Stomach (tissue), 9 donors: ENCODE data around the gene USP1. TPM values are rescaled to one million over a fixed set of nuclear protein-coding genes. Genes with fewer than 3 reads are reported as not detected.

ENCODE experiments used
- DNase-seq, 2 donors: peaks; one replicate each; pipeline versions ENCODE4 v3.0.0 to v3.0.0-alpha.2; 2013 to 2019
- H3K27ac ChIP-seq, 5 donors: fragments of 200-600 bp in 4 of 5; sonication (generic) in 4 of 5; one replicate each; pipeline ENCODE4 v1.5.1; 2013 to 2019; ENCODE audit warnings: mild to moderate bottlenecking in 1 of 5, moderate library complexity in 1 of 5
- H3K27me3 ChIP-seq, 3 donors: fragments of 200-600 bp; sonication (generic); one replicate each; pipeline ENCODE4 v1.5.1; 2017 to 2019; ENCODE audit warnings: mixed run types in 1 of 3
- H3K36me3 ChIP-seq, 4 donors: fragments of 200-600 bp; sonication (generic); 1 replicate in 3 of 4; 2 replicates in 1 of 4; pipeline ENCODE4 v1.5.1; 2016 to 2019
- H3K4me1 ChIP-seq, 4 donors: fragments of 200-600 bp; sonication (generic); one replicate each; pipeline ENCODE4 v1.5.1; 2016 to 2019
- H3K4me3 ChIP-seq, 4 donors: fragments of 200-600 bp; sonication (generic) in 3 of 4; one replicate each; pipeline ENCODE4 v1.5.1; 2016 to 2019; ENCODE audit warnings: mild to moderate bottlenecking in 1 of 4
- H3K9me3 ChIP-seq, 4 donors: fragments of 200-600 bp; sonication (generic); one replicate each; pipeline ENCODE4 v1.5.1; 2016 to 2019
- CTCF ChIP-seq, 7 experiments: fragments of 450-650 bp in 4 of 7; fragments of 200-600 bp in 3 of 7; sonication (generic) in 3 of 7; IDR thresholded peaks; one replicate each; pipeline ENCODE4 v1.5.1; 2016 to 2019; ENCODE audit warnings: antibody characterized with exemption in 7 of 7, control low read depth in 2 of 7, mild to moderate bottlenecking in 1 of 7
- EP300 ChIP-seq: sonication (generic); formaldehyde crosslinking; IDR thresholded peaks from one replicate; pipeline ENCODE4 v1.6.1; 2017; ENCODE audit warnings: antibody characterized with exemption
- POLR2A ChIP-seq, 4 donors: fragments of 450-650 bp; IDR thresholded peaks; one replicate each; pipeline ENCODE4 v1.6.1; 2016; ENCODE audit warnings: antibody characterized with exemption in 4 of 4, control low read depth in 2 of 4, mild to moderate bottlenecking in 1 of 4, moderate library complexity in 1 of 4
- POLR2AphosphoS5 ChIP-seq, 3 donors: sonication (generic); formaldehyde crosslinking; IDR thresholded peaks; one replicate each; pipeline ENCODE4 v1.6.1; 2016; ENCODE audit warnings: antibody characterized with exemption in 3 of 3
- WGBS, 5 donors: extraction: QIAGEN DNeasy Blood & Tissue Kit in 3 of 5; methylation state at CpG; one replicate each; pipeline versions ENCODE4 v1.1.5 to v1.1.7; 2013 to 2018; 5-methylcytosine and 5-hydroxymethylcytosine counted together
- intact Hi-C: fragments of 100-400 bp; cut with DNase I; formaldehyde crosslinking; loops from one replicate; pipeline ENCODE4 v1.15.1; 2023; ENCODE audit warnings: low total_unique reads
- polyA plus RNA-seq, 3 donors: library from polyadenylated mRNA; stranded (reverse); fragments of 200-250 nt; gene quantifications; one replicate each; pipeline ENCODE4 v1.2.3, GENCODE V29; 2013
- total RNA-seq, 5 donors: library from RNA; depleted of rRNA; stranded (reverse); fragments of >200 nt; gene quantifications; one replicate each; pipeline versions ENCODE4 v1.1.0 to v1.2.3, GENCODE V29; 2014 to 2016
- donor health status: healthy with polysubstance abuse.
- donor health status: Bipolar disorder and iron deficiency.
- donor health status: healthy.

Gene USP1
- total and polyA plus RNA-seq, 8 donors, result 5.4 to 47.5 (median 15.5) TPM

GRCh38 chr1:62391369-62391971 lies 45.4 kb upstream of the USP1 start:
- intact Hi-C loops, result no loop called here

GRCh38 chr1:62392951-62393350 lies 43.9 kb upstream of the USP1 start:
- Histone ChIP-seq H3K9me3 (no peaks in the 10 kb centered on the region), H3K36me3 (no peaks in the 10 kb centered on the region), H3K4me1 (no peaks in the 10 kb centered on the region), H3K27ac (no peak overlapping the region), H3K27me3 (no peaks in the 10 kb centered on the region), H3K4me3 (no peak overlapping the region)
- TF ChIP-seq EP300 (no peak), POLR2AphosphoS5 (IDR thresholded peaks at IDR 0.05) (no peak), CTCF (IDR thresholded peaks at IDR 0.05) (no peak), POLR2A (IDR thresholded peaks at IDR 0.05) (no peak)
- intact Hi-C loops, result no loop called here
- 85 to 95% (median 94%) methylated on average over 3 of the region's 3 CpGs for WGBS, 5 donors
- DNase-seq, result no peak

More at GRCh38 chr1:62391369-62391971, 45.4 kb upstream of the USP1 start:
- Histone ChIP-seq H3K27ac (no peak overlapping the region), H3K27me3 (no peaks in the 10 kb centered on the region), H3K36me3 (no peaks in the 10 kb centered on the region), H3K4me3 (no peak overlapping the region), H3K9me3 (no peaks in the 10 kb centered on the region), H3K4me1 (peaks cover 0 to 7% (median 2%) of the 10 kb centered on the region in 4 donors)
- peak in 1 of 2 donors; percentile 34 for DNase-seq
- WGBS, 5 donors, result 37 to 44% (median 39%) methylated on average over 3 of the region's 3 CpGs
- TF ChIP-seq POLR2A (IDR thresholded peaks at IDR 0.05), result no peak
- no peak for TF ChIP-seq EP300
- TF ChIP-seq CTCF (IDR thresholded peaks at IDR 0.05), result no peak
- no peak for TF ChIP-seq POLR2AphosphoS5 (IDR thresholded peaks at IDR 0.05)

- DNase-seq, result no peak
- H3K27ac ChIP-seq, result no peak overlapping the region
- no peaks in the 10 kb centered on the region for H3K4me1 ChIP-seq
- no peaks in the 10 kb centered on the region for H3K36me3 ChIP-seq
- WGBS, 5 donors, result 85 to 93% (median 90%) methylated on average over 7 to 8 of the region's 8 CpGs
- no peaks in the 10 kb centered on the region for H3K27me3 ChIP-seq
- TF ChIP-seq POLR2A (IDR thresholded peaks at IDR 0.05) (no peak), POLR2AphosphoS5 (IDR thresholded peaks at IDR 0.05) (no peak), EP300 (no peak), CTCF (IDR thresholded peaks at IDR 0.05) (no peak)
- intact Hi-C loops, result no loop called here
- no peak overlapping the region for H3K4me3 ChIP-seq
- H3K9me3 ChIP-seq, result no peaks in the 10 kb centered on the region
Observed at GRCh38 chr1:62394646-62395045, 42.2 kb upstream of the USP1 start.

GRCh38 chr1:62395291-62395690 lies 41.6 kb upstream of the USP1 start:
- Histone ChIP-seq H3K27ac (no peak overlapping the region), H3K4me3 (no peak overlapping the region), H3K9me3 (no peaks in the 10 kb centered on the region), H3K4me1 (no peaks in the 10 kb centered on the region), H3K27me3 (no peaks in the 10 kb centered on the region), H3K36me3 (no peaks in the 10 kb centered on the region)
- intact Hi-C loops, result no loop called here
- WGBS, 5 donors, result 79 to 92% (median 86%) methylated on average over 4 of the region's 4 CpGs
- TF ChIP-seq POLR2A (IDR thresholded peaks at IDR 0.05), result no peak
- no peak for TF ChIP-seq EP300
- TF ChIP-seq CTCF (IDR thresholded peaks at IDR 0.05), result no peak
- DNase-seq, result no peak
